22Rv1 (cell line): ENCODE results near the gene PEX11B.
A peak's percentile ranks its signal among the peaks of the same experiment; 100 is the strongest.

ENCODE experiments used
- H3K27ac ChIP-seq: fragments of 450-650 bp; 2 replicates; pipeline ENCODE4 v1.5.1; 2017
- ZFX ChIP-seq: fragments of 450-650 bp; IDR thresholded peaks from 2 replicates; pipeline ENCODE4 v1.6.1; 2017; ENCODE audit warnings: antibody characterized with exemption, borderline replicate concordance
- TF ChIP-seq, protein P1 (sequence below): fragments of 450-650 bp; IDR thresholded peaks from 2 replicates; pipeline ENCODE4 v1.5.1; 2017; ENCODE audit warnings: mild to moderate bottlenecking

Gene PEX11B

GRCh38 chr1:145926686-145927062 is 8.2 kb upstream of the PEX11B start:
- H3K27ac ChIP-seq, result peak overlapping the region; percentile 92

DNA sequence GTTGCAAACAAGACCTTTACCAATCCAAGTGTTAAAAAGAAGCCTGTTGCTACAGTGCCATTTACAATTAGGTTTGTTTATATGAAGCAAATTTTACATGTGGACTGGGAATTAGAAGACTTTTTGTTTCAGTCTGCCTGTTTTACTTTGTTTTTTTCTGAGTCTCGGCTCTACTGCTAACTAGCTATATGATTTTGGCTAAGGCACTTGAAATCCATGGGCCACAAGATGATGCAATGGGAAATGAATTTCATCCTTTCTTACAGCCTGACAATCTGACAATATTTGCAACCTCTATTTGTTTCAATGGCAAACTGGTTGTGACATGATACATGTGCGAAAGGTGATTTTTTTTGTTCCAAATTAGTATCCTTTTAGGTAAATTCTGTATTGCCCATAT is 3.7 kb upstream of the PEX11B start:
- TF ChIP-seq ZFX, result no peak
- TF ChIP-seq, protein P1, sequence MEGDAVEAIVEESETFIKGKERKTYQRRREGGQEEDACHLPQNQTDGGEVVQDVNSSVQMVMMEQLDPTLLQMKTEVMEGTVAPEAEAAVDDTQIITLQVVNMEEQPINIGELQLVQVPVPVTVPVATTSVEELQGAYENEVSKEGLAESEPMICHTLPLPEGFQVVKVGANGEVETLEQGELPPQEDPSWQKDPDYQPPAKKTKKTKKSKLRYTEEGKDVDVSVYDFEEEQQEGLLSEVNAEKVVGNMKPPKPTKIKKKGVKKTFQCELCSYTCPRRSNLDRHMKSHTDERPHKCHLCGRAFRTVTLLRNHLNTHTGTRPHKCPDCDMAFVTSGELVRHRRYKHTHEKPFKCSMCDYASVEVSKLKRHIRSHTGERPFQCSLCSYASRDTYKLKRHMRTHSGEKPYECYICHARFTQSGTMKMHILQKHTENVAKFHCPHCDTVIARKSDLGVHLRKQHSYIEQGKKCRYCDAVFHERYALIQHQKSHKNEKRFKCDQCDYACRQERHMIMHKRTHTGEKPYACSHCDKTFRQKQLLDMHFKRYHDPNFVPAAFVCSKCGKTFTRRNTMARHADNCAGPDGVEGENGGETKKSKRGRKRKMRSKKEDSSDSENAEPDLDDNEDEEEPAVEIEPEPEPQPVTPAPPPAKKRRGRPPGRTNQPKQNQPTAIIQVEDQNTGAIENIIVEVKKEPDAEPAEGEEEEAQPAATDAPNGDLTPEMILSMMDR, result no peak
- H3K27ac ChIP-seq, result peak overlapping the region; percentile 25

More at GRCh38 chr1:145926686-145927062, 8.2 kb upstream of the PEX11B start:
- TF ChIP-seq, protein P1, result no peak
- TF ChIP-seq ZFX, result no peak

GRCh38 chr1:145920297-145920696 is 1.8 kb upstream of the PEX11B start:
- H3K27ac ChIP-seq, result peak overlapping the region; percentile 96

DNA sequence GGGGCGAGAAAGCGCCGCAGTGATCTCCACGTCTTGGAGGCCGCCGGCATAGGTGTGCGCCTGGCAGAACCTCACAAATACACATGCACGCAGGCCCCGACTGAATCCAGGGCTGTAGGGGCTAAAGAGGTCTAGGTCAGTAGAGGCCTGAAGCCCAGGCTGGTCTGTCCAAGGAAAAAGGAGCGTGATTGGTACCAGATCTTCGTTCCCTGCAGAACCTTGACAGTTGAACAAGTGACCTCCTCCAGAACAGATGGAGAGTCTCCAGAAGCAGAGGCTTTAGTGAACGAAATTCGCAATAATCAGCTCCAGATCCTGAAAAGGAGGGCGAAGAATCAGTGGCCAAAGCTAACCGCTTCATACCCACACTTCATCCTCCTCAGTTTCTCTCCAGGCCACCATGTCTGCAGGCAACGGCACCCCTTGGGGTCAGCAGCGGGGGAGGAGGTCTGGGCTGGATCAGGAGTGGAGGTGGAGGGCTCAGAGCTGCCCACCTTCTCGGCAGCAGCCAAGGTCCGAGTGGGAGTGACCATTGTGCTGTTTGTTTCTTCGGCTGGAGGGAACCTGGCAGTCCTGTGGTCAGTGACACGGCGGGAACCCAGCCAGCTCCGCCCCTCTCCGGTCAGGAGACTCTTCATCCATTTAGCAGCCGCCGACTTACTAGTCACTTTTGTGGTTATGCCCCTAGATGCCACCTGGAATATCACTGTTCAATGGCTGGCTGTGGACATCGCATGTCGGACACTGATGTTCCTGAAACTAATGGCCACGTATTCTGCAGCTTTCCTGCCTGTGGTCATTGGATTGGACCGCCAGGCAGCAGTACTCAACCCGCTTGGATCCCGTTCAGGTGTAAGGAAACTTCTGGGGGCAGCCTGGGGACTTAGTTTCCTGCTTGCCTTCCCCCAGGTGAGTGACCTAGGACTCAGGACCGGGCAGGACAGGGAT is 749 bp upstream of the PEX11B start:
- no peak for TF ChIP-seq ZFX
- TF ChIP-seq, protein P1, result no peak
- peak overlapping the region; percentile 96 for H3K27ac ChIP-seq

DNA sequence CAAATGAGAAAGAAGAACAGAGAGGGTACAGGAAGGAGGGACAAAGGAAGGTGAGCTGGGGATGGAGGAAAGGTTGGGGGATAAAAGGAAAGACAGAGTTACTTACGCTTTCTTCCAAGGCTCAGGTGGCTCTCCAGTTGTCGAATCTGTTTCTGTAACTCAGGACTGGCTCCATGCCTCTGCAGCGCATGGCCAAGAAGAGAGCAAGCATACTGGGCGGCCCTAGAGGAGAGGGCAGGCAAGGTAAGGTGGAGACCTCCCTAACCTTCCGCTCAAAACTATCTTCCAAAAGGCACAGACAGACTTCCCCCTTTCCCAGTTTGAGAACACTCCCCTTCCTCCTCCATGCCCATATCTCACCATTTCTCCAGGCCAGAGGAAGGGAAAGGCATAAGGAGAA is 922 bp downstream of the PEX11B start:
- no peak for TF ChIP-seq ZFX
- TF ChIP-seq, protein P1, result no peak
- H3K27ac ChIP-seq, result peak overlapping the region; percentile 96

DNA sequence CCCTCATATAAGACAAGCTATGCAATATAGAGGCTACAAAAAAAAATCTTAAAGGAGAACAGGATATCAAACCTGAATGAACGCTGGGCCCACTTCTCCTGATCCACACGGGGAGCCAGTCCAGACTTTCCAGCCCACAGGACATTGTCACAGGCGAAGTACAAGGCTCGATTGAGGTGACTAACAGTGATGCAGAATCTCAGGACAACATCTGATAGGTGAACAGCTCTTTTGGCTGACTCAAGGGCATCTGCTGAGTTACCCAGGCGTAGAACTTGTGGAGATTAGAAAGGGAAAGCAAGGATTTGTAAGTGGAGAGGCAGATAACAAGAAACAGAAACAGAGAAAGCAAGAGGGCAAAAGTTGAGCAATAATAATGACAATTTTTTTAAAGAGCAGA is 1.8 kb downstream of the PEX11B start:
- peak overlapping the region; percentile 96; the same call in 1 of the 2 replicates for H3K27ac ChIP-seq
- TF ChIP-seq ZFX, result no peak
- TF ChIP-seq, protein P1, result no peak

DNA sequence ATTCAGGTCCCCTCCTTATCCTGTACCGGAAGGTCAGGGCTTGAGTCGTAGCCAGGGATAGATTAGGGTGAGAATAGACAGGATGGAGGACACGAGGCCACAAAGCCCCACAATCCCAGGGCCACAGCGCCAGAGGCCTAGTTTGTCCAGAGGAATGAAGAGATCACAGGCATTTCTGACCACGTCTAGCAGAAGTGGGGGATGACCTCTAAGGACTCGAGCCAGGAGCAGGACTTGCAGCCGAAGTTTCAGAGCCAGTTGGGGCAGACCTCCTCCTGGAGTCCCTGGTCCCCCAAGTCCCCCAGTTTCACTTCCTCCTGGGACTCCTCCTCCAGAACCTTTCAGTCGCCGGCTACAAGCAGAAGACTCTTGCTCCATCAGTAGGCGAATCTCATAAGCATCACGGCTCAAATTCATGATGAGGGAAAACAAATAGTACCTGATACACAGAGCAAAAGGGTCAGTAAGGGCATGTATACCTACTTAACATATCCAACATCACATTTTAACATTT is 6.3 kb downstream of the PEX11B start:
- TF ChIP-seq ZFX, result no peak
- TF ChIP-seq, protein P1, result no peak
- H3K27ac ChIP-seq, result no peak overlapping the region
